Heart right ventricle (tissue), 16 donors: ENCODE data around the gene FAM222B. TPM values are rescaled to one million over a fixed set of nuclear protein-coding genes. Genes with fewer than 3 reads are reported as not detected.

Experiments used
- ATAC-seq, 8 donors: fragments of 200-7000 bp; cut with Tn5 transposase; one replicate each; pipeline ENCODE4 v1.9.1; 2020; ENCODE audit warnings: mild to moderate bottlenecking in 8 of 8, moderate library complexity in 8 of 8, moderate number of reproducible peaks in 1 of 8
- DNase-seq, 2 donors: peaks; one replicate each; pipeline ENCODE4 v3.0.0-alpha.2; 2020
- H3K27ac ChIP-seq, 10 donors: fragments of 200-600 bp; sonication (generic) in 2 of 10; one replicate each; pipeline versions ENCODE4 v1.5.0 to v1.8.0; 2020 to 2022; ENCODE audit warnings: mild to moderate bottlenecking in 3 of 10
- H3K27me3 ChIP-seq, 7 donors: fragments of 200-600 bp; one replicate each; pipeline ENCODE4 v1.8.0; 2021 to 2022; ENCODE audit warnings: mild to moderate bottlenecking in 2 of 7
- H3K36me3 ChIP-seq, 9 donors: fragments of 200-600 bp; sonication (generic) in 1 of 9; one replicate each; pipeline versions ENCODE4 v1.5.0 to v1.8.0; 2020 to 2022; ENCODE audit warnings: mild to moderate bottlenecking in 2 of 9
- H3K4me1 ChIP-seq, 9 donors: fragments of 200-600 bp; sonication (generic) in 1 of 9; one replicate each; pipeline versions ENCODE4 v1.5.0 to v1.8.0; 2020 to 2022; ENCODE audit warnings: mild to moderate bottlenecking in 4 of 9
- H3K4me3 ChIP-seq, 10 donors: fragments of 200-600 bp; sonication (generic) in 2 of 10; one replicate each; pipeline versions ENCODE4 v1.5.0 to v1.8.0; 2020 to 2022; ENCODE audit warnings: mild to moderate bottlenecking in 7 of 10, moderate library complexity in 2 of 10
- H3K9me3 ChIP-seq, 11 donors: fragments of 200-600 bp in 10 of 11; sonication (generic) in 2 of 11; one replicate each; pipeline versions ENCODE4 v1.5.0 to v1.8.0; 2013 to 2022; ENCODE audit warnings: mild to moderate bottlenecking in 2 of 11, control low read depth in 1 of 11, moderate library complexity in 1 of 11
- WGBS, 2 donors: extraction: QIAGEN DNeasy Blood & Tissue Kit; methylation state at CpG; one replicate each; pipeline ENCODE4 v1.1.7; 2013; ENCODE audit warnings: inconsistent platforms in 1 of 2; 5-methylcytosine and 5-hydroxymethylcytosine counted together
- intact Hi-C, 10 donors: fragments of 100-400 bp; cut with DNase I; formaldehyde crosslinking; loops; one replicate each; pipeline versions ENCODE4 v1.11.1 to v1.14.2; 2022
- polyA plus RNA-seq, 2 donors: library from polyadenylated mRNA; stranded (reverse); fragments of 200-250 nt; gene quantifications; one replicate each; pipeline ENCODE4 v1.2.3, GENCODE V29; 2013
- total RNA-seq, 10 donors: library from RNA; stranded (reverse); fragmentation: NEBNext Ultra II Directional in 3 of 10; extraction: Animal tissue kit (Norgen Biotek cat#: 25700) in 3 of 10; gene quantifications; one replicate each; pipeline versions ENCODE4 v1.2.1 to v1.2.4, GENCODE V29; 2021 to 2023
- TF ChIP-seq, protein P1 (sequence below), 9 donors: fragments of 200-600 bp; sonication (generic) in 2 of 9; IDR thresholded peaks; one replicate each; pipeline versions ENCODE4 v1.5.0 to v1.8.0; 2021 to 2022; ENCODE audit warnings: antibody characterized with exemption in 9 of 9, mild to moderate bottlenecking in 5 of 9, moderate library complexity in 1 of 9
- donor health status: Arrhythmogenic right ventricular cardiomyopathy.
- donor health status: ischemic (EF 13 %, LVEDD 7.1; RV severe dilation, severe dysfunction).
- donor health status: healthy with polysubstance abuse.
- donor health status: DM: no; HTN: yes; CAD: no.
- donor health status: DM: no; HTN: no; CAD: no.
- donor health status: ischemic (EF 25% LVEDD 6.9; RV normal size, moderate dysfunction).
- donor health status: ischemic (EF 25% LVEDD 5.7; RV mildly dilated, moderate dysfunction).
- donor health status: healthy.
- donor health status: DM: yes; HTN: yes; CAD: no.
- donor health status: Ischemic cardiomyopathy.
- donor health status: ischemic (EF 35%, LVEDD 5.7; RV mildly dilated, moderate dysfunction).
- donor health status: nonischemic (EF 11% LVEDD 7.7; RV severe dilation, severe dysfunction).
- donor health status: DM: yes; HTN: yes; CAD: no.
- donor health status: PGD.
- donor health status: ischemic (EF 29% LVEDD 5.4; RV normal size, mild dysfunction).
- donor health status: nonischemic (EF 23%, LVEDD 6.1; RV moderate dilation, normal function).

The FAM222B gene
- total and polyA plus RNA-seq, 12 donors = 8.7 to 19.4 (median 15.3) TPM

DNA sequence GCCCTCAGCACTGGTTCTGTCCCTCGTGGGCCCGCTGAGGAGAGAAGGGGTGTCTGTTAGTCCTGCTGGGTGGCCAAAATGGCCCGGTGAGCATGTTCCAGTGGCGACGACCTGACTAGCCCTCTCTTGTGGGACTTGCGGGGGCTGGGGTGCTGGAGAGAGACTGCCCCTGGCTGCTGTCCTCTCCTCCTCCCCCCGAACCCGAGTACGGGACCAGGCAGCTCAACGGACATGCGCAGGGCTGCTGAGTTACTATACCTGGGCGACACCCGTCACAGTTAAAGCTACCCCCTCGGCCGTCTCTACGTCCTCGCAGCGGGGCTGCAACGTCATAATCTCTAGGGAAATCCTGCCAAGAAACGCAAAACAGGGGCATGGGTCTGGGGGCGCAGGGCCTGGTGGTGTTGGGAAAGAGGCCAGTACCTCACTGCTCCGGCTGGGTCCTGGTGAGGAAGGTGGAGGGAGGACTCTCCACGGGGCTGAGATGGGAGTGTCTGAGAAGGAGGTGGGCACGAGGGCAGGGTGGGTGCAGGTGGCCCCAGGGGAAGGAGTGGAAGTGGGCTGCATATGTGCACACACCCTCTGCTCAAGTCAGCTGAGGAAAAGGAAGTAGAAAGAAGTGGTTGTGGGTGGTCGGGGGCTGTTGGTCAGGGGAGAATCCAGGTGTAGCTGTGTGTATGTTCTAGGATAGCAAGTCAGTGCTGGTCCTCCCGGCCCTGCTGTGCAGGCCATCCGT, 41.5 kb upstream of the FAM222B start:
- WGBS, 2 donors = 88 to 90% methylated on average over 27 of the region's 27 CpGs
- no peak for DNase-seq
- no peak for ATAC-seq
- Histone ChIP-seq H3K36me3 (peaks cover 0 to 90% (median 42%) of the 10 kb centered on the region in 9 donors), H3K27ac (no peak overlapping the region), H3K4me3 (no peak overlapping the region), H3K9me3 (no peaks in the 10 kb centered on the region), H3K4me1 (peaks cover 0 to 13% (median 5%) of the 10 kb centered on the region in 9 donors), H3K27me3 (no peaks in the 10 kb centered on the region)
- intact Hi-C loops = no loop called here
- TF ChIP-seq, protein P1, sequence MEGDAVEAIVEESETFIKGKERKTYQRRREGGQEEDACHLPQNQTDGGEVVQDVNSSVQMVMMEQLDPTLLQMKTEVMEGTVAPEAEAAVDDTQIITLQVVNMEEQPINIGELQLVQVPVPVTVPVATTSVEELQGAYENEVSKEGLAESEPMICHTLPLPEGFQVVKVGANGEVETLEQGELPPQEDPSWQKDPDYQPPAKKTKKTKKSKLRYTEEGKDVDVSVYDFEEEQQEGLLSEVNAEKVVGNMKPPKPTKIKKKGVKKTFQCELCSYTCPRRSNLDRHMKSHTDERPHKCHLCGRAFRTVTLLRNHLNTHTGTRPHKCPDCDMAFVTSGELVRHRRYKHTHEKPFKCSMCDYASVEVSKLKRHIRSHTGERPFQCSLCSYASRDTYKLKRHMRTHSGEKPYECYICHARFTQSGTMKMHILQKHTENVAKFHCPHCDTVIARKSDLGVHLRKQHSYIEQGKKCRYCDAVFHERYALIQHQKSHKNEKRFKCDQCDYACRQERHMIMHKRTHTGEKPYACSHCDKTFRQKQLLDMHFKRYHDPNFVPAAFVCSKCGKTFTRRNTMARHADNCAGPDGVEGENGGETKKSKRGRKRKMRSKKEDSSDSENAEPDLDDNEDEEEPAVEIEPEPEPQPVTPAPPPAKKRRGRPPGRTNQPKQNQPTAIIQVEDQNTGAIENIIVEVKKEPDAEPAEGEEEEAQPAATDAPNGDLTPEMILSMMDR (IDR thresholded peaks at IDR 0.05) = no peak

DNA sequence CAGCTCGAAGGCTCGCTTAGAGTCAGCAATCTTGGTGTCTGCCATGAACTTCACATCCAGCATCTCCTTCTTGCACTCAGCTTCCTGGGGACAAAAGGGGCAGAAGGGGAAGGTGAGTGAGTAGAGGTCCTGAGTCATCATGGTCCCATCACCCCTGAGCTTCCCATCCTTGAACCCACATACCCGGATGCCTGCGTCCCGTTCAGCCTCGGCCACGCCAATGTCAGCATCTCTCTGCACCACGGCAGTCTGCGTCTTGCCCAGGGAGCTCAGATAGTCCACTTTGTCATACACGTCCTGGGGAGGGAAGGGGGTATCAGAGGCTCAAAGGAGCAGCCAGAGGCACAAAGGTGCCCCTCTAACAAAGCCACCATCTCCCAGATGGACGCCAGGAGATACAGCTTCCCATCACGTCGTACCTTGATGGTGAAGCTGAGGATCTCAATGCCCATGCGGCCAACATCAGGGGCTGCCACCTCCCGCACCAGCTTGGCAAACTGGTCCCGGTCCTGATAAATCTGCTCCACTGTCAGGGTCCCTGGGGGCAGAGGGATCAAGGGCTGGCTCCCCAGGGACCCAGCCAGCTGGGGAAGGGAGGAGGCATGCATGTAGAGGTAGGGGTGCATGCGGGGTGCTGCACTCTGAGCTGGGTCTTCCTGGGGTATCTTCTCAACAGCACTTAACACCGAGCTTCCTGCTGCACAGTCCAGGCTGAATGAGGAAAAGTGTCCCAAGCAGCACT, 39.7 kb upstream of the FAM222B start:
- Histone ChIP-seq H3K4me1 (peaks cover 0 to 13% (median 5%) of the 10 kb centered on the region in 9 donors), H3K27ac (no peak overlapping the region), H3K36me3 (peaks cover 0 to 91% (median 48%) of the 10 kb centered on the region in 9 donors), H3K9me3 (no peaks in the 10 kb centered on the region), H3K27me3 (no peaks in the 10 kb centered on the region), H3K4me3 (no peak overlapping the region)
- no peak for ATAC-seq
- TF ChIP-seq, protein P1 (IDR thresholded peaks at IDR 0.05) = no peak
- DNase-seq = no peak
- intact Hi-C loops = no loop called here
- 94% methylated on average over 18 of the region's 18 CpGs for WGBS, 2 donors

DNA sequence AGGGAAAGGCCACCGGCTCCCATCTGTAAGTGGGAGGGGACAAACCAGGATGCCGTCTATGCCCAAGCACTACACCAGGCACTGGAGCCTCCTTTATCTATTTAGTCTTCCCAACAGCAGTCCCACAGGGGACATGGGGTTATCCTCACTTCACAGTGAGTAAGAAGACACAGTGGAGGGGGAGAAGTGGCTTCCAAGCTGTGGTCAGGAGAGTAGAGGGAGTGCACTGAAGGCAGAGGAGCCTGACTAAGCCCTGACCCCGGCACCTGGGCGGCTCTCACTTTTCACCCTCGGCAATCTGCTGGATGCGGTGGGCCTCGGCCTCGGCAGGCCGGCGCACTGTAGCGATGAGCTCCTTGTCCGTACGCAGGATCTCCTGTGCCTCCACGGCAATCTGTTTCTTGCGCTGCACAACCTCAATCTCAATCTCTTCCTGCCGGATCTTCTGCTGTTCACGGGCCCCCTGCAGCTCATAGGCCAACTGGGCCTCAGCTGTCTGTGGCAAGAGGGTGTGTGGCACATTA, 39.0 kb upstream of the FAM222B start:
- 93 to 95% methylated on average over 17 of the region's 17 CpGs for WGBS, 2 donors
- Histone ChIP-seq H3K9me3 (no peaks in the 10 kb centered on the region), H3K27ac (no peak overlapping the region), H3K36me3 (peaks cover 0 to 88% (median 48%) of the 10 kb centered on the region in 9 donors), H3K4me1 (peaks cover 0 to 13% (median 5%) of the 10 kb centered on the region in 9 donors), H3K27me3 (no peaks in the 10 kb centered on the region), H3K4me3 (no peak overlapping the region)
- TF ChIP-seq, protein P1 (IDR thresholded peaks at IDR 0.05) = no peak
- intact Hi-C loops = no loop called here
- DNase-seq (no peak), ATAC-seq (no peak)

DNA sequence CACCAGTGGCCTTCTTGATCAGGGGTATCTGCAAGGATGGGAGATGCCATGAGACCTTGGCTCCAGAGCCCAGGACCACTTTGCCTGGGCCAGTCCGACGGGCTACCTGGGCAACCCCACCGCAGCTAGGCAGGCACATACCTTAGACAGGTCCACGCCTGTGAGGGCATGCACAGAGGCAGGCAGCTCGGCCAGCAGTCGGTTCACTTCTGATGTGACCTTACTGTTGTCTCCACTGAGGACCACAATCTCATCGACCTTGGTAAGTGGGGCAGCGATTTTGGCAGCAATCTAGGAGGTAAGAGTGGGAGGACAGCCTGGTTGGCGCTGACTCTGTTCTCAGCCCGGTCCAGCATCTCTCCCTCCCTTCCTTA, 38.0 kb upstream of the FAM222B start:
- TF ChIP-seq, protein P1 (IDR thresholded peaks at IDR 0.05) = no peak
- Histone ChIP-seq H3K27ac (no peak overlapping the region), H3K4me3 (no peak overlapping the region), H3K27me3 (no peaks in the 10 kb centered on the region), H3K9me3 (no peaks in the 10 kb centered on the region), H3K4me1 (peaks cover 0 to 12% (median 5%) of the 10 kb centered on the region in 9 donors), H3K36me3 (peaks cover 0 to 78% (median 48%) of the 10 kb centered on the region in 9 donors)
- no peak for DNase-seq
- ATAC-seq = peak in 1 of 8 donors; percentile 11
- 75 to 77% methylated on average over 10 of the region's 10 CpGs for WGBS, 2 donors
- intact Hi-C loops = no loop called here
